SK-N-SH (cell line): ENCODE data around the gene JAKMIP1. TPM values are rescaled to one million over a fixed set of nuclear protein-coding genes. Genes with fewer than 3 reads are reported as not detected.

Experiments
- CTCF ChIA-PET: fragments of 300-600, 350-600 bp; formaldehyde crosslinking; extraction: SDS; loops from one replicate; lab custom pipeline; 2021; lab: Yijun Ruan, JAX
- POLR2A ChIA-PET: fragments of 350-600 bp; sonication (Branson Sonifier 250); formaldehyde crosslinking; extraction: SDS; loops from one replicate; lab custom pipeline; 2020; ENCODE audit warnings: antibody characterized with exemption, inconsistent platforms; lab: Yijun Ruan, JAX
- DNase-seq: peaks from one replicate; pipeline ENCODE4 v3.0.0; 2012
- H2AFZ ChIP-seq: fragments of 200-600 bp; sonication (generic); 2 replicates; pipeline ENCODE4 v1.8.1; 2016; ENCODE audit warnings: antibody characterized with exemption, mild to moderate bottlenecking, low read depth
- H3F3A ChIP-seq: fragments of 200-600 bp; sonication (generic); replicated peaks from 2 replicates; pipeline ENCODE3; 2016; ENCODE audit warnings: antibody characterized with exemption, mild to moderate bottlenecking; ENCODE audit not compliant: insufficient read depth
- H3K27ac ChIP-seq, 2 experiments: fragments of 200-500 bp in 1 of 2; fragments of 200-600 bp in 1 of 2; sonication (Bioruptor generic) in 1 of 2; sonication (generic), shearing (Covaris generic) in 1 of 2; 2 replicates each; pipeline versions ENCODE4 v1.5.1 to v1.6.1; 2014 to 2016; ENCODE audit warnings: low read depth in 2 of 2, inconsistent platforms in 1 of 2, low read length in 1 of 2, mild to moderate bottlenecking in 1 of 2, mixed read lengths in 1 of 2
- H3K27me3 ChIP-seq: fragments of 200-600 bp; sonication (generic), shearing (Covaris generic); 2 replicates; pipeline ENCODE4 v1.6.1; 2016; ENCODE audit warnings: mixed run types; ENCODE audit not compliant: insufficient read depth
- H3K36me3 ChIP-seq, 2 experiments: fragments of 200-500 bp in 1 of 2; fragments of 200-600 bp in 1 of 2; sonication (Bioruptor generic) in 1 of 2; sonication (generic) in 1 of 2; replicated peaks in 1 of 2; 2 replicates each; pipeline versions ENCODE3 to v1.5.1; 2014 to 2016; ENCODE audit warnings: low read length in 1 of 2, mild to moderate bottlenecking in 1 of 2; ENCODE audit not compliant: insufficient read depth in 2 of 2, control insufficient read depth in 1 of 2
- H3K4me1 ChIP-seq, 2 experiments: fragments of 200-500 bp in 1 of 2; fragments of 200-600 bp in 1 of 2; sonication (Bioruptor generic) in 1 of 2; sonication (generic), shearing (Covaris generic) in 1 of 2; 2 replicates each; pipeline versions ENCODE4 v1.5.1 to v1.6.1; 2014 to 2016; ENCODE audit warnings: low read depth in 1 of 2, low read length in 1 of 2, mixed run types in 1 of 2; ENCODE audit not compliant: insufficient read depth in 2 of 2, control insufficient read depth in 1 of 2
- H3K4me2 ChIP-seq: fragments of 200-600 bp; sonication (generic), shearing (Covaris generic); 2 replicates; pipeline ENCODE4 v1.6.1; 2017; ENCODE audit warnings: mixed run types
- H3K4me3 ChIP-seq, 2 experiments: fragments of 200-500 bp in 1 of 2; fragments of 200-600 bp in 1 of 2; sonication (Bioruptor generic) in 1 of 2; sonication (generic), shearing (Covaris generic) in 1 of 2; 2 replicates each; pipeline versions ENCODE4 v1.5.1 to v1.8.1; 2014 to 2016; ENCODE audit warnings: low read depth in 2 of 2, inconsistent platforms in 1 of 2, low read length in 1 of 2, mild to moderate bottlenecking in 1 of 2, mixed read lengths in 1 of 2, moderate library complexity in 1 of 2
- H3K79me2 ChIP-seq: fragments of 200-600 bp; sonication (generic); 2 replicates; pipeline ENCODE4 v1.8.1; 2017; ENCODE audit warnings: mild to moderate bottlenecking; ENCODE audit not compliant: insufficient read depth
- H3K9ac ChIP-seq: fragments of 200-600 bp; sonication (generic); 2 replicates; pipeline ENCODE4 v1.6.1; 2017; ENCODE audit warnings: mixed run types
- H3K9me2 ChIP-seq: fragments of 200-600 bp; sonication (generic); 2 replicates; pipeline ENCODE4 v1.6.1; 2017; ENCODE audit warnings: mixed run types
- H3K9me3 ChIP-seq: fragments of 200-600 bp; sonication (generic); 2 replicates; pipeline ENCODE4 v1.6.1; 2017; ENCODE audit warnings: mixed run types, mild to moderate bottlenecking, moderate library complexity
- H4K20me1 ChIP-seq: fragments of 200-600 bp; sonication (generic); 2 replicates; pipeline ENCODE4 v1.6.1; 2017; ENCODE audit warnings: mild to moderate bottlenecking, mixed run types; ENCODE audit not compliant: insufficient read depth
- CHD2 ChIP-seq: fragments of 150-350 bp; IDR thresholded peaks from 2 replicates; pipeline ENCODE4 v1.6.1; 2018; ENCODE audit warnings: low read length; ENCODE audit not compliant: partially characterized antibody
- EP300 ChIP-seq, 2 experiments: IDR thresholded peaks; 2 replicates each; pipeline versions ENCODE4 v1.4.0 to v1.6.1; 2012; ENCODE audit warnings: borderline replicate concordance in 1 of 2, low read depth in 1 of 2, low read length in 1 of 2
- FOXJ3 ChIP-seq: sonication (generic); formaldehyde crosslinking; IDR thresholded peaks from 2 replicates; pipeline ENCODE4 v1.5.1; 2020; ENCODE audit warnings: mild to moderate bottlenecking, missing genetic modification reagents
- GABPA ChIP-seq: IDR thresholded peaks from 2 replicates; pipeline ENCODE4 v1.4.0; 2012; ENCODE audit warnings: low read depth, mild to moderate bottlenecking
- MXI1 ChIP-seq: IDR thresholded peaks from 2 replicates; pipeline ENCODE4 v1.6.1; 2012; ENCODE audit warnings: mild to moderate bottlenecking, low read depth, low read length, improper control_type of control experiment
- NFIC ChIP-seq: IDR thresholded peaks from 2 replicates; pipeline ENCODE4 v1.4.0; 2012; ENCODE audit warnings: borderline replicate concordance
- POLR2AphosphoS5 ChIP-seq: IDR thresholded peaks from 2 replicates; pipeline ENCODE4 v1.6.1; 2012; ENCODE audit warnings: low read depth, low read length
- RAD21 ChIP-seq: IDR thresholded peaks from 2 replicates; pipeline ENCODE4 v1.6.1; 2012; ENCODE audit warnings: mild to moderate bottlenecking, low read length
- RFX5 ChIP-seq: IDR thresholded peaks from 2 replicates; pipeline ENCODE4 v1.6.1; 2012; ENCODE audit warnings: mild to moderate bottlenecking, improper control_type of control experiment, low read length
- SIN3A ChIP-seq: IDR thresholded peaks from 2 replicates; pipeline ENCODE4 v1.6.1; 2012; ENCODE audit warnings: low read depth, mild to moderate bottlenecking, low read length, moderate library complexity, borderline replicate concordance
- SMC3 ChIP-seq: IDR thresholded peaks from 2 replicates; pipeline ENCODE4 v1.6.1; 2012; ENCODE audit warnings: low read depth, low read length, improper control_type of control experiment
- TCF12 ChIP-seq: IDR thresholded peaks from 2 replicates; pipeline ENCODE4 v1.4.0; 2012
- TEAD4 ChIP-seq: IDR thresholded peaks from 2 replicates; pipeline ENCODE4 v1.4.0; 2012; ENCODE audit warnings: mild to moderate bottlenecking, borderline replicate concordance; ENCODE audit not compliant: insufficient read depth
- WGBS: methylation state at CpG from one replicate; pipeline ENCODE4 v1.1.6; 2017; ENCODE audit warnings: low lambda C conversion rate; 5-methylcytosine and 5-hydroxymethylcytosine counted together
- polyA plus RNA-seq, 3 experiments: library from polyadenylated mRNA; depleted of rRNA; stranded (reverse); fragments of >200 nt; gene quantifications; 2 replicates each; pipeline ENCODE4 v1.2.3, GENCODE V29; 2012
- TF ChIP-seq, protein P1 (sequence below): fragments of 200-600 bp; sonication (generic); IDR thresholded peaks from 2 replicates; pipeline ENCODE4 v1.6.1; 2017; ENCODE audit warnings: antibody characterized with exemption, mild to moderate bottlenecking, moderate library complexity
- TF ChIP-seq, protein P2 (sequence below): IDR thresholded peaks from 2 replicates; pipeline ENCODE4 v1.4.0; 2012; ENCODE audit warnings: low read depth, borderline replicate concordance
- TF ChIP-seq, protein P3 (sequence below): IDR thresholded peaks from 2 replicates; pipeline ENCODE4 v1.6.1; 2012; ENCODE audit warnings: mild to moderate bottlenecking, low read depth, low read length, moderate library complexity

JAKMIP1 gene
- polyA plus RNA-seq, 1 of the 3 experiments (the other 2 are of a cell fraction) = 0.54 TPM

DNA sequence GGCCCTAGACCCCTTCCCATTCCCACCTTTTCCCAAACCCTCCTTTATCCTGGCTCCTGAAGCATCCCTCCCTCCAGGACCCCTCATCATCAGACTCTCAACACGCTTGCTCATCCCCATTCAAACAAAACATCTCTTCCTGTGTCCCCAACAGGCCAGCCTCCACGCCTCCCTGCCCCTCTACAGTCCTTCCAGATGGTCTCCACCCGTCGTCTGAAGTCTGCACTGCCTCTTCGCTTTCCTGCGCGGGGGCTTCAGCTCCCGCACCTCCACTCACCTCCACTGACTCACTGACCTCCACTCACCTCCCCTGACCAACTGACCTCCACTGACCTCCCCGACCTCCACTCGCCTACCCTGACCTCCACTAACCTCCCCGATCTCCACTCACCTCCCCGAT is 39.8 kb downstream of the JAKMIP1 start:
- Histone ChIP-seq H3K79me2 (no peaks in the 10 kb centered on the region), H3F3A (no peaks in the 10 kb centered on the region), H3K4me1 (peaks cover 0 to 59% of the 10 kb centered on the region in 2 experiments; a peak in 2 of 4 replicates), H3K4me3 (no peak overlapping the region), H3K9ac (no peak overlapping the region), H3K9me3 (no peaks in the 10 kb centered on the region), H3K27me3 (no peaks in the 10 kb centered on the region), H3K4me2 (no peak overlapping the region), H3K27ac (peak overlapping the region in 1 of 2 experiments; percentile 98; a peak in 1 of 4 replicates), H2AFZ (no peak overlapping the region), H3K9me2 (no peaks in the 10 kb centered on the region), H4K20me1 (no peaks in the 10 kb centered on the region), H3K36me3 (no peaks in the 10 kb centered on the region)
- ChIA-PET CTCF (interaction anchor here (1.0 to 1.6 kb wide), 3 partner anchors 22 to 90 kb away, joined by 3 to 6 read pairs (median 4); no protein-coding TSS in a partner anchor), POLR2A (interaction anchor here (0.9 kb wide), 1 partner anchor 16 kb away, joined by 3 read pairs; no protein-coding TSS in a partner anchor)
- no peak for DNase-seq
- no peak for TF ChIP-seq EP300 (IDR thresholded peaks at IDR 0.05; ENCODE audit: borderline replicate concordance in 1 of 2, low read depth in 1 of 2, low read length in 1 of 2)
- no peak for TF ChIP-seq GABPA
- no peak for TF ChIP-seq SIN3A
- TF ChIP-seq, protein P1, sequence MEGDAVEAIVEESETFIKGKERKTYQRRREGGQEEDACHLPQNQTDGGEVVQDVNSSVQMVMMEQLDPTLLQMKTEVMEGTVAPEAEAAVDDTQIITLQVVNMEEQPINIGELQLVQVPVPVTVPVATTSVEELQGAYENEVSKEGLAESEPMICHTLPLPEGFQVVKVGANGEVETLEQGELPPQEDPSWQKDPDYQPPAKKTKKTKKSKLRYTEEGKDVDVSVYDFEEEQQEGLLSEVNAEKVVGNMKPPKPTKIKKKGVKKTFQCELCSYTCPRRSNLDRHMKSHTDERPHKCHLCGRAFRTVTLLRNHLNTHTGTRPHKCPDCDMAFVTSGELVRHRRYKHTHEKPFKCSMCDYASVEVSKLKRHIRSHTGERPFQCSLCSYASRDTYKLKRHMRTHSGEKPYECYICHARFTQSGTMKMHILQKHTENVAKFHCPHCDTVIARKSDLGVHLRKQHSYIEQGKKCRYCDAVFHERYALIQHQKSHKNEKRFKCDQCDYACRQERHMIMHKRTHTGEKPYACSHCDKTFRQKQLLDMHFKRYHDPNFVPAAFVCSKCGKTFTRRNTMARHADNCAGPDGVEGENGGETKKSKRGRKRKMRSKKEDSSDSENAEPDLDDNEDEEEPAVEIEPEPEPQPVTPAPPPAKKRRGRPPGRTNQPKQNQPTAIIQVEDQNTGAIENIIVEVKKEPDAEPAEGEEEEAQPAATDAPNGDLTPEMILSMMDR = no peak
- TF ChIP-seq RFX5 = no peak
- no peak for TF ChIP-seq MXI1
- no peak for TF ChIP-seq RAD21
- no peak for TF ChIP-seq TCF12
- TF ChIP-seq SMC3 = no peak
- no peak for TF ChIP-seq FOXJ3 (CRISPR knock-in tag)
- TF ChIP-seq POLR2AphosphoS5 = no peak
- TF ChIP-seq CHD2 = no peak
- TF ChIP-seq, protein P2, sequence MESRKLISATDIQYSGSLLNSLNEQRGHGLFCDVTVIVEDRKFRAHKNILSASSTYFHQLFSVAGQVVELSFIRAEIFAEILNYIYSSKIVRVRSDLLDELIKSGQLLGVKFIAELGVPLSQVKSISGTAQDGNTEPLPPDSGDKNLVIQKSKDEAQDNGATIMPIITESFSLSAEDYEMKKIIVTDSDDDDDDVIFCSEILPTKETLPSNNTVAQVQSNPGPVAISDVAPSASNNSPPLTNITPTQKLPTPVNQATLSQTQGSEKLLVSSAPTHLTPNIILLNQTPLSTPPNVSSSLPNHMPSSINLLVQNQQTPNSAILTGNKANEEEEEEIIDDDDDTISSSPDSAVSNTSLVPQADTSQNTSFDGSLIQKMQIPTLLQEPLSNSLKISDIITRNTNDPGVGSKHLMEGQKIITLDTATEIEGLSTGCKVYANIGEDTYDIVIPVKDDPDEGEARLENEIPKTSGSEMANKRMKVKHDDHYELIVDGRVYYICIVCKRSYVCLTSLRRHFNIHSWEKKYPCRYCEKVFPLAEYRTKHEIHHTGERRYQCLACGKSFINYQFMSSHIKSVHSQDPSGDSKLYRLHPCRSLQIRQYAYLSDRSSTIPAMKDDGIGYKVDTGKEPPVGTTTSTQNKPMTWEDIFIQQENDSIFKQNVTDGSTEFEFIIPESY = no peak
- TF ChIP-seq, protein P3, sequence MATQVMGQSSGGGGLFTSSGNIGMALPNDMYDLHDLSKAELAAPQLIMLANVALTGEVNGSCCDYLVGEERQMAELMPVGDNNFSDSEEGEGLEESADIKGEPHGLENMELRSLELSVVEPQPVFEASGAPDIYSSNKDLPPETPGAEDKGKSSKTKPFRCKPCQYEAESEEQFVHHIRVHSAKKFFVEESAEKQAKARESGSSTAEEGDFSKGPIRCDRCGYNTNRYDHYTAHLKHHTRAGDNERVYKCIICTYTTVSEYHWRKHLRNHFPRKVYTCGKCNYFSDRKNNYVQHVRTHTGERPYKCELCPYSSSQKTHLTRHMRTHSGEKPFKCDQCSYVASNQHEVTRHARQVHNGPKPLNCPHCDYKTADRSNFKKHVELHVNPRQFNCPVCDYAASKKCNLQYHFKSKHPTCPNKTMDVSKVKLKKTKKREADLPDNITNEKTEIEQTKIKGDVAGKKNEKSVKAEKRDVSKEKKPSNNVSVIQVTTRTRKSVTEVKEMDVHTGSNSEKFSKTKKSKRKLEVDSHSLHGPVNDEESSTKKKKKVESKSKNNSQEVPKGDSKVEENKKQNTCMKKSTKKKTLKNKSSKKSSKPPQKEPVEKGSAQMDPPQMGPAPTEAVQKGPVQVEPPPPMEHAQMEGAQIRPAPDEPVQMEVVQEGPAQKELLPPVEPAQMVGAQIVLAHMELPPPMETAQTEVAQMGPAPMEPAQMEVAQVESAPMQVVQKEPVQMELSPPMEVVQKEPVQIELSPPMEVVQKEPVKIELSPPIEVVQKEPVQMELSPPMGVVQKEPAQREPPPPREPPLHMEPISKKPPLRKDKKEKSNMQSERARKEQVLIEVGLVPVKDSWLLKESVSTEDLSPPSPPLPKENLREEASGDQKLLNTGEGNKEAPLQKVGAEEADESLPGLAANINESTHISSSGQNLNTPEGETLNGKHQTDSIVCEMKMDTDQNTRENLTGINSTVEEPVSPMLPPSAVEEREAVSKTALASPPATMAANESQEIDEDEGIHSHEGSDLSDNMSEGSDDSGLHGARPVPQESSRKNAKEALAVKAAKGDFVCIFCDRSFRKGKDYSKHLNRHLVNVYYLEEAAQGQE = no peak
- no peak for TF ChIP-seq TEAD4
- no peak for TF ChIP-seq NFIC
- WGBS = 62% methylated on average over 12 of the region's 12 CpGs
